Esophagus mucosa (tissue), 1 donor: ENCODE data around the gene ARMH2. TPM values are rescaled to one million over a fixed set of nuclear protein-coding genes. Genes with fewer than 3 reads are reported as not detected.
A peak's percentile ranks its signal among the peaks of the same experiment; 100 is the strongest.

Source experiments
- ATAC-seq: fragments of 200-7000 bp; cut with Tn5 transposase; one replicate; pipeline ENCODE4 v1.9.1; 2020
- total RNA-seq: library from RNA; stranded (reverse); gene quantifications from one replicate; pipeline ENCODE4 v1.2.4, GENCODE V29; 2023
- donor health status: DM: yes; HTN: yes; CAD: no.

Gene ARMH2
- not detected for total RNA-seq

DNA sequence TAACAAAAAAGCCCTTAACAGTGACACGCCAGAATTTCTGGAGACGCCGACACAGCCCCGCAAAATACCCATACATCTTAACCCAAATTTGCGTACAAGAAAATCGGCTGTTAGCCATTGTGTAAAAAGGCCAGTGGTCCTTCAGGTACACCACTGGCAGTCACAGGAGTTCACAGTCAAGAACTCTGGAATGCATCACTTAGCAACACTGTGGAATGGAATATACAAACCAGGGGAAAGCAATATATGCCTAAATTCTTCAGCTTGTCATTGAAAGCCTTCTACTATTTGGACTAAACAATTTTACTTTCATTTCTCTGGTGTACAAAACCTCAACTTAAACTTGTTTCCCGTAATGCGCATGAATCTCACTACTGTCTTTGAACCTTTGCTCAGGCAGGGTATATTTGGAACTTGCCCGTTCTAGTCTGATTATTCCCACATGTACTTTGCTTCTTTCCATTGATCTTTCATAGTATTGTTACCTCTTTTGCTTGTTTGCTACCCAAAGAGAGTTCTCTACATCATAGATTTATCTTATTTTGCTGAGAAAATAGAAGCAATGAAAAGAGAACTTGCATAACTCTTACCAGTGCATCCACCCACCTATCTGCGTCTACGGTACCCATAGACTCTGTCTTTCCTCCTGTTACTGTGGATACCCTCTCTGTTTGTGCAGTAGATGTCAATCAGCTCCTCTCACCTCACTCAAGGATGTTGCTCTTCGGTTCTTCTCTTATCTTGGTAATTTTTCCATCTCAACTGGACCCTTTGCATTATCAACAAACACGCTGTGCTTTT is at the start of gene ARMH2:
Gene ARMH2, minus strand, starts transcription at position 178 of the 801 bp plus-strand sequence. Its CDS starts 60 bp downstream, at position 118.
- ATAC-seq = no peak

DNA sequence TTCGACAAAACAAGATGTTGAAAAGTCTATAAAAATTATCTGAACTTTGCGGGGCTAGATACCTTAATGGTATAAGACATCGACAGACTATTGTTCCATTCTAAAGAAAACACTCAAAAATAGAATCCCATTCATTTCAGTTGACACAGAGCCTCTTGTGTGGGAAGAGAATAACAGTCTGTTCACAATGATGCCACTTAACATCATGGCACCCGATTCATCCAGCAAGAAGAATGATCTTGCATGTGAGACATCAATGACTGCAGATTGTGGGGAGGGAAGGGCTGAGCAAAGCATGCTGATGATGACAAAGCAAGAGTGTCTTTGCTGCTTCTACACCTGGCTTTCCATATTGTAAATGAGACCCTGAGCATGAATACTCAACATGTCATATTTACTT is 49.7 kb upstream of the ARMH2 start:
- no peak for ATAC-seq

DNA sequence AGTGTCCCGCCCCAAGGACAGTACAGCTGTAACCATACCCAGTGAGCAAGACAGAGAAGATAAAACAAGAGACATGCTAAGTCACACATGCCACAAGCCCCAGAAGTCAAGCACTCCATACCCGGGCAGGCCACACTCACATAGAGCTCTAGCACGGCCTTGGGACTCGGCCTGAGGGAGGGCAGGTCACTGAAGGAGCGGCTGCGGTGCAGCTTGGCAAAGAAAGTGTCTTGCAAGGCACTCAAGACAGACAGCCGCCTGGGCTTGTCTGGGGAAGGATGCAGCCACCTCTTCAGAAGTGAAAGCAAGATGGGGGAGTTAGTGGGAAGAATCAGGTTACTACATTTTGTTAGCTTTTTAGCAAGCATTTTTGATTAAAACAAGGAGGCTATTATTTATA is 48.7 kb upstream of the ARMH2 start:
- peak; percentile 71 for ATAC-seq

DNA sequence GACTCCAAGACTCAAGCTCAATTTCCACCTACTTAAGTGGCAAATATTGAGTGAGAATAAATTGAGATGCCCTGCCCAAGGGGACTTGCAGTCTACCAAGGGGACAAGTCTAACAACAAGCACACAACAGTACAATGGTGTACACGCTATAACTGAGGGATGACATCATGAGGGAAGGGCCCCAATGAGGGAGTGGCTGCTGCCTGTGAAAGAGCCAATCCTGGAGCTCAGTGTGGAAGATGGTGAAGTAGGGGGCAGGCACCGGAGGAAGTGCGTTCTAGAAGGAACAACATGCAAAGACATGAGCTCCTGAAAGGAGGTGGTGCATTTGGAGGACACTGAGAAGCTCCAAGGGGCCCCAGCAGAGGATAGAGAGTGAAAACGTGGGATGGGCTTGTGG is 46.9 kb upstream of the ARMH2 start:
- no peak for ATAC-seq

DNA sequence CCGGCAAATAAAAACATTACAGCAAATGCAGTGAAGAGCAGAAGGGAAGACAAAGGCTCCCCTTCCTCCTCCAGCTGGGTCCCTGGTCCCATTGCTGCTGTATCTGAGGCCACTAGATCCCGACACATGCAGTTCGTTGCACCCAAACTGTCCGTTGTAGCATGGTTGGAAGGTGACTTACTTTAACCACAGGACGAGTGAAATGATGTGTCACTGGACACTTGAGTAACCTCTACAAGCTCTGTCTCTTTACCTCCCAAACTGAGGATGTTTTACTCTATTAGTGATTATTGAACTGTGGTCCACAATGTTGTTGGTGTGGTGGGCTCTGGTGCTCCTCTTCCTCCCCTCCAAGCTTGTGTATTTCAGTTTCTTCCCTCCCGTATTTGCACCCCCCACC is 46.2 kb upstream of the ARMH2 start:
- no peak for ATAC-seq

DNA sequence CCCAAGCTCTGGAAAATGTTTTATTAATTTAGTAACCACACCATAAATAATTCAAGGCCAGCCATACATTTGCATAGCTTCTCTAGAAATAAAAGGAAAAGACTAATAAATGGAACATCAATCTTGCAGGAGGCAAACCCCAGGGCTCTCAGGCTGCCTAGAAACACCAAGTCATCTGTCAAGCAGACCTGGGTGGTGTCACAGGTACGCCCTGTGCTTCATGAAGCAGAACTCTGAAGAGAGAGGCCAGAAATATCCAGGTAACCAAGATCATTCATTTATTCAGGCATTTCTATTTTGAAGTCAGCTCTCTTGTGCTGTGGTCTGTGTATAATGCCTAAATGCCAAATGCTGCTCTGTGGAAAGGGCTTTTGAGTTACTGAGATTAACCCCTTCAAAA is 45.3 kb upstream of the ARMH2 start:
- no peak for ATAC-seq

DNA sequence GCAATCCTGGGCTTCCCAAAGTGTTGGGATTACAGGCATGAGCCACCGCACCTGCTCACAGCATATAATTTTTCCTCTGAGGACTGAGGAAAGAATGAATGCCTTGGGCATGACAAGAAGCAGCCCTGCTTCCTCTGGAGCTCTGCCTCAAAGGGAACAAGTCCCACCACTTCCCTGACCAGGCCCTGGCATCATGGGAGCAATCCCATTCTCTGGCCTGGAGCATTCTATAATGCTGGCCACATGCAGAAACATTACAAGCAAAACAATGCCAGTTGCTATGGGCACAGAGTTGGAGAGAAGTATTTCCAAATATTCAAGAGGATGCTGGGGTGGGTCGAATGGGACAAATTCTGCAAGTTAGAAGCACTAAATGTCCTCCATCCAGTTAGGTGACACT is 41.5 kb upstream of the ARMH2 start:
- ATAC-seq = no peak

DNA sequence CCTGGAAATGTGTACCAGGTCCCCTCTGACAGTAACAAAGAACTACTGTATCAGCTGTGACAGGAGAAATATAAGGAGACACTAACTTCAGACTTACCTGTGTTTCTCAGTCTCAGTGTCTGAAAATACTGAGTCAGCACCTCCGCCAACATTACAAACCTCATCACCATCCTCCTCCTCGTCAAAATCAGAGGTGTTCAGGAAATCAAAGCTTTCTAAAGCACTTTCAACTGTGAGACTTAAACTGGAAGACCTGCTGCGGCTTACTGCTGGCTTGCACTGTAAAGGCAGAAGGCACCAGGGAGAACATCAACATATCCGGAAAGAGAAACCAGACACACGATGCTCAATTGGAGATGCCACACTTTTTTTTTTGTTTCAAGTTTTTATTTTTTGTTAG is 40.3 kb upstream of the ARMH2 start:
- no peak for ATAC-seq

DNA sequence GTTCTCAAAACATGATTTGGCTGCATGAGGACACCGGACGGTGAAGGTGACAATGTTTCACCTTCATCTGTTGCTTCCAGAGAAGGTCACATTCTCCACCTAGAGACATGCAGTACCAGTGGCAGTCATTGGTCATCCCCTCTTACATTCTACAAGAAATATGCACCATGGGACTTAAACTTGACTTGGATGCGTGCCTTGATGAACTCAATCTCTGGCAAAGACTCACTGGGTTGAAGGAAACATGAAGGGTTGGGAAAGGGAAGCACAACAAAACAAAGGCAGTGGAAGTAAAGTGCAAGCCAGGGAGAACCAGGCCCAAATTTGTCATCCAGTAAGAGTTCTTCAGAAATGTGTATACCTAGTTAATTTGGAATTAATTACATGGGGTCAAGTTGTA is 39.4 kb upstream of the ARMH2 start:
- ATAC-seq = no peak

DNA sequence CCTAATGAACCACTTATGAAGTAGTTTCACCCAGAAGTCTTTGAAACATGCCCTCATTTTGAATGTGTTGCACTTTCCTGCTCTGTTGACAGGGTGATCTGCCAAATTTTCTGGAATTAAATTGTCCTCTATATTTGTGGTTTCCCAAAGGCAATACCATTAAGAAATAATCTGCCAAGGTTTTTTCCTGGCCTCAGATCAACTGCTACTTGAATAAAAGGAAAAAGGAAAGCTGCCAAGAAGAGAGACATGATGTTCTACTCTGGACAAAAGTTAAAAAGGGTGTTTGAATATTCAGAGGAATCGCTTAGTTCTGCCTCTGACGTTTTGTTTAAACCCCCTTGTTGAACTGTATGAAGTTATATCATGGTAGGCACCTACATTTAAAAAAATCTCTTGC is 37.4 kb upstream of the ARMH2 start:
- ATAC-seq = no peak

DNA sequence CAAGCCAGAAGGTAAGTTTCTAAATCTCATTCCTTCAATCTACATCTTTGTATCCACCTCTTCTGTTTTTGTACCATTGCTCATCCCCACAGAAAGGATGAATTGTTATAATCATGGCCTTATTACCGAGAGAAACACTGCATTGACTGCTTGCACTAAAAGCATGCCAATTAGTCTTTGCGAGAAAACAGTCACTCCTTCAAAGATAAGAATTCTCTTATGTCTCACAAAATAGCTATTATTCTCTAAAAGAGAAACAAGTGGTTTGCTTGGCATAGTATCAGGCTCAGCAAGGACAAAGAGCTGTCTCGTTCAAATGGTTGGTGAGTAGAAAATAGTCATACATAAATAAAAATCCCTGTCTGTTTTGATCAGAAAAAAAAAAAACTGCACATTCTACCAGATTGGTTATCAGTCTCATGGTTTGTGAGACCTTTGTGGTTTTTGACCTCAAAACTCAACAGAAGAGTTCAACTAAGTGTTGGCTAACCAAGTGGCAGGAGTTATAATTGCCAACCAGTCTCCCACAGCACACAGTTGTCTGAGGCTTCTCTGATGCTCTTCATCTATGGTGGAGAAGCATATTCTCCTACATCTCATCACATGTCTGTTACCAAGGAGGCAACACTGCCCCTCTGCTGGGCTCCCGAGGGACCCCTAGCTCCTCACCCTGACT is 35.1 kb upstream of the ARMH2 start:
- ATAC-seq = no peak

DNA sequence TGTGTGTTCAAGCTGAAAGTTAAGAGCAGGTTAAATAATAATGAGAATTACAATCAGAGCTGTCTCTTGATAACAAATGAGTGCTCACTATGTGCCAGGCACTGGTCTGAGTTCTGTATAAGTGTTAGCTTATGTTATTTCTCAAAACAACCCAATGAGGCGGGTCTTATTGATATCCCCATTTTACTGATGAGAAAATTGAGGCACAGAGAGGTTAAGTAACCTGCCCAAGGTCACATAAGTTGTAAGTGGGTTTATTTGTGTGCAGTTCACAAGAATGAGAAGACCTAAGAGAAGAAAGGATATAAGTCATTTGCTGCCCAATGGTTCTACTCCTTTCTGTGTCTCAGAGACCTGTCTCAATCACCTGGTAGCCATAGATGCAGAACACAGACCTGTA is 34.1 kb upstream of the ARMH2 start:
- ATAC-seq = no peak

DNA sequence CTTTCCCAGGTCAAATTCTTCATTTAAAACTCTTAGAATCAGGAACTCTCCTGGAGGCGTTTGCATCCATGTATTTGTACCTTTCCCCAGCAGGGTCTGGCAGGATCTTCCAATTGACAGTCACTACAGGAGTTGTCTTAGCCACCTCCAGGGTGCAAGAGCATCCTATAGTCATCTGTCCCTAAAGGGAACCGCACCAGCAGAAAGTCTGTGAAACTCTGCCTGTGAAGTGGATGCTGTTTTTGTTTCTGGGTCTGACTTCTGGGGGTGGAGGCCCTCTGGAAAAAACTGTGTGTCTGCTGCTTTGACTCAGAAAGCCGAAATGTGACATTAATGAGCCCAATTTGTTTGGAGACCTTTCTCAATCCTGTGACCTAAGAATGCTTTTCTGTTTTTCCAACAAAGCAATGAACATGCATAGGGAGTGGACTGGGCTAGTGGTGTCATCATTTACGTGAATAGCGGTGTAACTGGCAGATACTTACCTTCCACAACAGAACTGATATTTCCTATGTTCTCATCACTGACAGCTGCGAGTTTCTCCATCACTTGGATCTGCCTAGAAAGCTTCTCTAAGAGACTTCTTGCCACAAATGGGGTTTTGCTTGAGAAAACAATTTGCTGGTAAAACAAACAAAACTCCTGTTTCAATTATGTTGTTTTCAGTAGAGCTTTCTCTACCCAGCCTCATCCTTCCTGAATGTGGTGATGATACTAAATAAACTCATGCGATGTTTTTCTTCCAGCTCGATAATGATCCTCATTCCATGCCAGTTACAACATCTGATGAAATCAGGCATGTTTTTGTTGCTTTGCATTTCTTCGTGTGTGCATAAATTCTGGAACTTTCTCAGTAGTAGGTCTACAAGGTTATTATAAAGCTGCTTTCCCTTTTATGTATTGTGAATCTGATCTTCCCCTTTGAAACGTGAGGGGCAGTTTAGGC is 33.3 kb upstream of the ARMH2 start:
- no peak for ATAC-seq

DNA sequence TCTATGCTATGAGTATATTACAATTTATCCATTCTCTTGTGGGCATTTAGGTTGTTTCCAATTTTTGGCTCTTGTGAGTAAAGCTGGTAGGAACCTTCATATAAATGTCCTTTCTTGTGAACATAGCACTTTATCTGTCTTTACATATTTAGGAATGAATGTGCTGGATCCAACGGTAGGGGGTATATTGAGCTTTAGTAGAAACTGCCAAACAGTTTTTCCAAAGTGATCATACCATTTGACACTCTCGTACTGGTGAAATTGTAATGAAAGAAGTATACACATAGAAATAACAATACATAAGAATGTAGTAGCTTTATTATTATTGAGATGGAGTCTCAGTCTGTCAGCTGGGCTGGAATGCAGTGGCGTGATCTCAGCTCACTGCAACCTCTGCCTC is 30.9 kb upstream of the ARMH2 start:
- no peak for ATAC-seq

DNA sequence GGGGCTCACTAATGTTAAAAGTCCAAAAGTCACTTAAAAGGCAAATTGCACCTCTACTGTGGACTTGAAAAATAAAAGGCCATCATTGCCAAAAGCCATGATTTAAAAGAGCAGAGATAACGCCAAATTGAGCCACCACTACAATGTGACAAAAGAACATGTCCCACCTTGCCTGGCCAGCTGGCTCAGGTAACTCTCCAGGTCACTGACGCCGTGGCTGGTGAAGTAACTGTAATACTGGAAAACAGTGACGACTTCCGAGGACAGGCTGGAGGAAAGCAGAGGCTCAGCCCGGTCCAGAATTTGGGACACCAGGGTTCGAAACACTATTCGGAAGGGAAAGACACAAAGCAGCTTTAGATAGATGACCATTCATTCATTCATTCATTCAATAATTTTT is 29.3 kb upstream of the ARMH2 start:
- ATAC-seq = no peak

DNA sequence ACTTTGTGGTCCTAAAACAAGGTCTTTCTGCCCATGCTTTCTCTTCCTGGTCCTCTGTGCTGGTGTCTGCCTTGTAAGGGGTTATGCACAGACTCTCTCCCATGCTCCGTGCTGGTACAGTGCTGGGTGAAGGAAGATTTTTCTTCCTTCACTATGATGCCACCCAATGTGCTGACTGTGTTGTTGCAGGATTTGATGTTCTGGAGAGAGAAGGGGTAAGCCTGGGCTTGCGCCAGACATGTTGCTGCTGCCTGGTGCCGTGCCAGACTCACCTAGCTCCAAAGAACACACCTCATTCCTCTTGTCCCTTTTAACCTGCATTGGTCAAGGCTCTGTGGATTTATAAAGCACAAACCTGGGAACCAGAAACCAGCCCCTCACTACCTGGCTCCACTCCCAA is 28.4 kb upstream of the ARMH2 start:
- ATAC-seq = peak; percentile 77

DNA sequence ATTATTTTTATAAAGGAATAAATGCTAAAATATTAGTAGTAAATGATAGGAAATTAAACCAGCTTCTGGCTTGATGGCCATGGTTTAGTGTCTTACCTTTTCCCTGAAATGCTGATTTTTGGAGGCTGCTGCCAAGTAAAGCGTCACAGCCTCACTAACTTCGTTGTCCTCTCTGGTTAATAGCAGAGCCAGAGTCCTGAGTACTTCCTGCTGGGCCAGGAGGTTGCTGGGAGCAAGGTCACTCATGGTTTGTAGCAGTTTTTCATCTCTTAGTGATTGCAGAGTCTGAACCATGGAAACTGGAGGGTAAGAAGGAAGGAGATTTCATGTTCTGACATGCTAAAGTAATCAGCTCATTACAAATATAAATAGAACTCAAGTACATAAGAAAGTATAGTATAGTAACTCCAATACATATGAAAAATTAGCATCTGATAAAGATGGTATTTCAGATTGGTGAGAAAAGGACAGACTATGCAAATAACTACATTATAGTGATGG is 26.5 kb upstream of the ARMH2 start:
- ATAC-seq = no peak

DNA sequence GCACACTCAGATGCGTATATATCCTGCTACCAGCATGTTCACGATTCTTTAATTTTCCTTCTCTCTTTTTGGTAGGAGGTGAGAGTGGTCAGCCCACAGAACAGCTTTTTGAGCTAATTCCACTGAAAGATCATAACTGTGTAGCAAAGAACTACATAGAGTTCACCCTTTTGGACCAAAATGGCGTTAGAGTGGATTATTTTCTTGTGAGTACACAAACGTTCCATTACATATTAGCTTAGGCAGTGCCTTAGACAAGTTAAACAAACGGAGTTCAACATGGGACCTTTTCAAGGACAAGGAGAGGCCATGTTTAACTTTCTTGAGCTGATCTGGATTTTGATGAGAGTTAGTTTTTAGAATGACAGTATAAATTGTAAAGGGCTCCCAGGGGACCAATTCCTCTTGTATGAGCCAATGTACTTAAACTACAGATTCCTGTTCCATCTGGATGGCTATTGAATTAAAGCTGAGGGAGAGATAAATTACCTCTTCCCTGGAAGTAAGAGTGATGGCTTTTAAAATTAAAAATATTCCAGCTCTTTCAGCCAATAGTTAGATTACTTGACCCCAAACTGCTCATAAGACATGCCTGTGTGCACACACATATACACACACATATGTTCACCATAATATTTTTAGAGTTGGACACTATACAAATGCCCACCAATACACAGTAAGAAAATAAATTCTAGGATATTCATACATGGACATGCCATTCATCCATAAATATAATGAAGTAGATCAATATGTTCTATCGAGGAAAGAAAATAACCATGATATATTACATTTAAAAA is 25.6 kb upstream of the ARMH2 start:
- ATAC-seq = no peak

DNA sequence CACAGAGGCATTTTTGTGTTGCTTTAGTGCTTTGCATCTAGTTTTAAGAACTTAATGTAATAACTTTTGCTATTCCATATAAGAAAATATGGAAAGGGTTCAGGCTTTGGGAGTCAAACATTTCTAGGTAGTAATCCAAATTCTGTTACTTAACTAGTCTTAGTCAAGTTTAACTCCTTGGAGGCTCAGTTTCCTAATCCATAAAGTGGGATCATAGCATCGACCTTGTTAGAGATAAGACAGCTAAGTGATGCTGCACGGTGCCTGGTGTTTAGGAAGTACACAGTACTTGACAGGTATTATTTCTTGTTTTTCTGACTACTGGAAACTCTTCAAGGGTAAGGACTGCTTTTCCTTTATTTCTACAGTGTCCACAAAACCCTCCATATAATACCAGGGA is 24.5 kb upstream of the ARMH2 start:
- ATAC-seq = no peak

DNA sequence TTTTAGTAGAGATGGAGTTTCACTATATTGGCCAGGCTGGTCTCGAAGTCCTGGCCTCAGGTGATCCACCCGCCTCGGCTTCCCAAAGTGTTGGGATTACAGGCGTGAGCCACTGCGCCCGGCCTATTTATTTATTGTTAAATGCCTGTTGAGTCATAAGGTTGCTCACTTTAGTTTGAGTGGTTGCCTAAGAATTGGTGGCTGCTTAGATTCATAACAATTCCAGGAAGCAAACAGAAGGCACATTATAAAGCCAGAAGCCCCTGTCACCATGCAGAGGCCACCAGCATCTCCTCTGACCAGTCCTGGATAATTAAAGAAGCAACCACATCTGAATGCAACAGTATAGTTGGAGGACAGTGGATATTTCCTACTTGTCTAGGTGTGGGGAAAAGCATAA is 24.0 kb upstream of the ARMH2 start:
- ATAC-seq = peak; percentile 69

DNA sequence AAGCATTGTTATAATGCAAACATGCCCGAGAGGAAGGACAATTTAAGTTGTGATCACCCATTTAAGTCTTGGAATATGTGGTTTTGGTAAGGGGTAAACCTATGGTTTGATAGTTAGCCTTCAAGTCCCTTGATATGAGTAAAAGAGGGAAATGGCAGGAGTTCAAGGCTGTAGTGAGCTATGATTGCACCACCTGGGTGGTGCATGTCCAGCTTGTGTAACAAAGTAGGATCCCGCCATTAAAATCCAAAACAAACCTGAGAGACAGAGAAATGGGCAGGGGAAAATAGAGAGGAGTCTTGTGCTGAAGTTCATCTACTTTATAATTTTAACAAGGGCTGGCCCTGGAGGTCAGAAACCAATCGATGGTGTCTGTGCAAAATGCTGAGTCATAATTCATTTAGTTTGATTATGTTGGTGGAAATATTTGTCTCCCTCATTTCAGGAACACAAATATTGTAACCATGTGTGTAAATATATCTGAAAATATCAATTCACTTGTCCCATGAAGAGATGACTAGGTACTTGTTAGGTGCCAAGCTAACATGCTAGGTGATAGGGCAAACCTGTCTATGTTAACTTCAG is 23.2 kb upstream of the ARMH2 start:
- no peak for ATAC-seq

DNA sequence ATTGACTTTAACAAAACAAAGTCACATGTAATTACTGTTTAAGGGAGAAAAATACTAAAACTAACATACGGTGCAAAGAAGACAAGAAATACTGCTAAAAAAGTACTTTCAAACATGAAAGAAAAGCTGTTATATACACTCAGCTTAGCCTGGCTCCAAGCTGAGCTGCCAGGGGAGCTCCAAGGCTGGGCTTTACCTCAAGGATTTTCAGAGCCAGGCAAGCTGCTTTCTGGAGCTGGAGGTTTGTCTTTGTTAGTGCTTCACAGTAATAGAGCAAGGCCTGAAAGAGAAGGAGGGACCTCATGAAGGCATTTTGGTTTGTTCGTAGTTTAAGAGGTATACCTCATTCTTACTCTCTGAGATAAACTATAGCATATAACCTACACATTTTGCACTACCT is 19.6 kb upstream of the ARMH2 start:
- no peak for ATAC-seq
